Naive thymus-derived CD4-positive, alpha-beta T cell (primary cell): ENCODE data around the gene KLHL6. TPM values are rescaled to one million over a fixed set of nuclear protein-coding genes. Genes with fewer than 3 reads are reported as not detected.
"Not testable (repeated sequence)": the region's sequence is repeated elsewhere in the genome, so short reads cannot be mapped to it uniquely, and the experiment has no call there.

Experiments used
- ATAC-seq: fragments of 150-1000 bp; cut with Tn5 transposase; 2 replicates; pipeline ENCODE4 v1.10.0; 2021; ENCODE audit warnings: mild to moderate bottlenecking, moderate library complexity
- CTCF ChIA-PET: fragments of 350-600 bp; sonication (Branson Sonifier 250); formaldehyde crosslinking; loops from one replicate; lab custom pipeline; 2021; ENCODE audit warnings: antibody characterized with exemption; lab: Charles Lee
- POLR2A ChIA-PET: fragments of 350-600 bp; sonication (Branson Sonifier 250); formaldehyde crosslinking; loops from one replicate; lab custom pipeline; 2021; ENCODE audit warnings: antibody characterized with exemption, inconsistent platforms; lab: Charles Lee
- DNase-seq, 9 donors: peaks; one replicate each; pipeline versions ENCODE4 v3.0.0 to v3.0.0-alpha.2; 2020 to 2022; ENCODE audit warnings: mixed read lengths in 1 of 9
- H3K27ac ChIP-seq: one replicate; pipeline ENCODE4 v1.7.0; 2013; ENCODE audit warnings: mild to moderate bottlenecking, low read depth, low read length, moderate library complexity
- H3K27me3 ChIP-seq, 2 donors: one replicate each; pipeline ENCODE4 v1.7.0; 2013; ENCODE audit warnings: low read length in 2 of 2, mild to moderate bottlenecking in 2 of 2, moderate library complexity in 2 of 2; ENCODE audit not compliant: control insufficient read depth in 2 of 2, insufficient read depth in 2 of 2
- H3K36me3 ChIP-seq, 3 experiments: 1 replicate in 2 of 3; 2 replicates in 1 of 3; pipeline ENCODE4 v1.7.0; 2013; ENCODE audit warnings: low read length in 3 of 3, mild to moderate bottlenecking in 3 of 3, moderate library complexity in 1 of 3; ENCODE audit not compliant: insufficient read depth in 3 of 3, control insufficient read depth in 2 of 3
- H3K4me1 ChIP-seq, 2 donors: one replicate each; pipeline ENCODE4 v1.7.0; 2013; ENCODE audit warnings: low read length in 2 of 2, mild to moderate bottlenecking in 2 of 2, moderate library complexity in 1 of 2; ENCODE audit not compliant: control insufficient read depth in 2 of 2, insufficient read depth in 2 of 2
- H3K4me3 ChIP-seq: 2 replicates; pipeline ENCODE4 v1.7.0; 2013; ENCODE audit warnings: mild to moderate bottlenecking, low read length
- H3K9me3 ChIP-seq, 3 experiments: 1 replicate in 2 of 3; 2 replicates in 1 of 3; pipeline ENCODE4 v1.7.0; 2013; ENCODE audit warnings: low read length in 3 of 3; ENCODE audit not compliant: control insufficient read depth in 2 of 3
- H3K27ac Mint-ChIP-seq, 9 donors: one replicate each; pipeline ENCODE4 v1.8.0; 2020 to 2022; ENCODE audit warnings: mixed read lengths in 9 of 9, mild to moderate bottlenecking in 8 of 9, moderate library complexity in 5 of 9, inconsistent platforms in 2 of 9
- H3K27me3 Mint-ChIP-seq, 5 donors: one replicate each; pipeline ENCODE4 v1.8.0; 2021 to 2022; ENCODE audit warnings: mixed read lengths in 5 of 5, mild to moderate bottlenecking in 1 of 5
- H3K36me3 Mint-ChIP-seq, 5 donors: one replicate each; pipeline ENCODE4 v1.8.0; 2020 to 2022; ENCODE audit warnings: mixed read lengths in 5 of 5, mild to moderate bottlenecking in 3 of 5, inconsistent platforms in 1 of 5
- H3K4me1 Mint-ChIP-seq, 7 donors: one replicate each; pipeline ENCODE4 v1.8.0; 2020 to 2022; ENCODE audit warnings: mixed read lengths in 7 of 7, mild to moderate bottlenecking in 3 of 7, inconsistent platforms in 1 of 7
- H3K4me3 Mint-ChIP-seq, 10 donors: one replicate each; pipeline ENCODE4 v1.8.0; 2020 to 2022; ENCODE audit warnings: mild to moderate bottlenecking in 10 of 10, mixed read lengths in 10 of 10, moderate library complexity in 6 of 10, inconsistent platforms in 2 of 10
- H3K9me3 Mint-ChIP-seq, 11 donors: one replicate each; pipeline ENCODE4 v1.8.0; 2020 to 2022; ENCODE audit warnings: mixed read lengths in 11 of 11, mild to moderate bottlenecking in 4 of 11, inconsistent platforms in 1 of 11, moderate library complexity in 1 of 11
- intact Hi-C, 2 donors: fragments of 100-400 bp; cut with micrococcal nuclease; formaldehyde crosslinking; loops; one replicate each; pipeline ENCODE4 v1.15.1; 2023
- polyA plus RNA-seq, 2 donors: library from polyadenylated mRNA; unstranded; fragments of 300-500 nt; fragmentation: Illumina TruSeq; gene quantifications; one replicate each; pipeline ENCODE4 v1.2.3, GENCODE V29; 2021
- total RNA-seq, 6 experiments: library from RNA in 5 of 6; stranded (reverse) in 5 of 6; gene quantifications; 1 replicate in 5 of 6; 2 replicates in 1 of 6; pipeline ENCODE4 v1.2.3 and lab custom pipeline; 2021 to 2026

KLHL6 gene
- total and polyA plus RNA-seq, 7 experiments from 2014 or later: 25.8 to 72.9 (median 38.7) TPM

- Mint-ChIP-seq H3K4me1 (peaks cover 35 to 65% (median 57%) of the 10 kb centered on the region in 7 donors), H3K27me3 (no peaks in the 10 kb centered on the region), H3K36me3 (peaks cover 19 to 87% (median 55%) of the 10 kb centered on the region in 5 donors), H3K27ac (peak overlapping the region; percentile 48 to 88 (median 71)), H3K4me3 (peak overlapping the region in 2 of 10 donors; percentile 20 to 86), H3K9me3 (peaks cover 0 to 4% (median 0%) of the 10 kb centered on the region in 11 donors)
- Histone ChIP-seq H3K9me3 (no peaks in the 10 kb centered on the region), H3K4me3 (no peak overlapping the region), H3K27ac (no peak overlapping the region), H3K4me1 (peaks cover 0 to 5% of the 10 kb centered on the region in 2 donors), H3K27me3 (no peaks in the 10 kb centered on the region), H3K36me3 (peaks cover 0 to 72% (median 16%) of the 10 kb centered on the region in 3 experiments)
- CTCF ChIA-PET: interaction anchor here (0.5 to 1.4 kb wide), 5 partner anchors 14 to 239 kb away, joined by 3 to 5 read pairs (median 3); no protein-coding TSS in a partner anchor
- intact Hi-C loops: loop anchor here in 1 of 2 donors (1.0 kb wide), 3 partner anchors 9 to 28 kb away; partner anchors contain the start of gene KLHL6
- POLR2A ChIA-PET: interaction anchor here (1.4 kb wide), 1 partner anchor 11 kb away, joined by 3 read pairs; no protein-coding TSS in a partner anchor
- ATAC-seq (peak; percentile 45), DNase-seq (no peak)
These were observed 27.8 kb downstream of the KLHL6 start for GRCh38 chr3:183527428-183528379.

GRCh38 chr3:183526838-183527427 lies 28.6 kb downstream of the KLHL6 start:
- Histone ChIP-seq H3K4me1 (peaks cover 0 to 5% of the 10 kb centered on the region in 2 donors), H3K4me3 (no peak overlapping the region), H3K27me3 (no peaks in the 10 kb centered on the region), H3K27ac (no peak overlapping the region), H3K9me3 (no peaks in the 10 kb centered on the region), H3K36me3 (peaks cover 0 to 71% (median 16%) of the 10 kb centered on the region in 3 experiments)
- ChIA-PET CTCF (interaction anchor here (0.7 to 1.4 kb wide), 2 partner anchors 15 to 240 kb away, joined by 3 to 4 read pairs; no protein-coding TSS in a partner anchor), POLR2A (no interaction called here)
- ATAC-seq: no peak
- H3K9me3 Mint-ChIP-seq: peaks cover 0 to 4% (median 0%) of the 10 kb centered on the region in 11 donors
- H3K27ac Mint-ChIP-seq: peak overlapping the region; percentile 30 to 88 (median 68)
- peak overlapping the region in 1 of 10 donors; percentile 86 for H3K4me3 Mint-ChIP-seq
- H3K27me3 Mint-ChIP-seq: no peaks in the 10 kb centered on the region
- no peak for DNase-seq
- intact Hi-C loops: loop anchor here in 1 of 2 donors (1.0 kb wide), 3 partner anchors 9 to 28 kb away; partner anchors contain the start of gene KLHL6
- H3K4me1 Mint-ChIP-seq: peaks cover 28 to 62% (median 50%) of the 10 kb centered on the region in 7 donors
- H3K36me3 Mint-ChIP-seq: peaks cover 19 to 86% (median 53%) of the 10 kb centered on the region in 5 donors

- ATAC-seq (no peak), DNase-seq (no peak)
- Mint-ChIP-seq H3K4me3 (no peak overlapping the region), H3K9me3 (peaks cover 0 to 4% (median 0%) of the 10 kb centered on the region in 11 donors), H3K36me3 (peaks cover 13 to 78% (median 42%) of the 10 kb centered on the region in 5 donors), H3K27ac (peak overlapping the region in 5 of 9 donors; percentile 28 to 71 (median 56)), H3K27me3 (no peaks in the 10 kb centered on the region), H3K4me1 (peaks cover 31 to 64% (median 51%) of the 10 kb centered on the region in 7 donors)
- Histone ChIP-seq H3K9me3 (no peaks in the 10 kb centered on the region), H3K36me3 (peaks cover 0 to 66% (median 19%) of the 10 kb centered on the region in 3 experiments), H3K27ac (no peak overlapping the region), H3K4me3 (no peak overlapping the region), H3K4me1 (peaks cover 0 to 5% of the 10 kb centered on the region in 2 donors), H3K27me3 (no peaks in the 10 kb centered on the region)
- intact Hi-C loops: no loop called here
- ChIA-PET POLR2A (no interaction called here), CTCF (no interaction called here)
These were observed 31.0 kb downstream of the KLHL6 start for GRCh38 chr3:183524476-183524875.

GRCh38 chr3:183520741-183521556 lies 34.6 kb downstream of the KLHL6 start:
- H3K27ac Mint-ChIP-seq: peak overlapping the region in 5 of 9 donors; percentile 5 to 86 (median 16)
- H3K4me3 ChIP-seq, H3K4me3 Mint-ChIP-seq, CTCF ChIA-PET, H3K27me3 ChIP-seq, H3K9me3 Mint-ChIP-seq, intact Hi-C loops, H3K27me3 Mint-ChIP-seq, DNase-seq, POLR2A ChIA-PET, H3K27ac ChIP-seq, ATAC-seq, H3K9me3 ChIP-seq: not testable (repeated sequence)
- peaks cover 12 to 30% of the 10 kb centered on the region in 2 donors for H3K4me1 ChIP-seq
- peaks cover 0 to 42% (median 10%) of the 10 kb centered on the region in 3 experiments for H3K36me3 ChIP-seq
- peaks cover 10 to 57% (median 37%) of the 10 kb centered on the region in 5 donors for H3K36me3 Mint-ChIP-seq
- peaks cover 44 to 75% (median 59%) of the 10 kb centered on the region in 7 donors for H3K4me1 Mint-ChIP-seq

- Mint-ChIP-seq H3K4me1 (peaks cover 42 to 78% (median 61%) of the 10 kb centered on the region in 7 donors), H3K4me3 (peak overlapping the region in 1 of 10 donors; percentile 3), H3K36me3 (peaks cover 7 to 51% (median 37%) of the 10 kb centered on the region in 5 donors), H3K27ac (peak overlapping the region in 8 of 9 donors; percentile 7 to 86 (median 46))
- CTCF ChIA-PET, H3K27ac ChIP-seq, H3K4me3 ChIP-seq, DNase-seq, intact Hi-C loops, H3K9me3 Mint-ChIP-seq, H3K27me3 ChIP-seq, H3K27me3 Mint-ChIP-seq, H3K9me3 ChIP-seq, ATAC-seq, POLR2A ChIA-PET: not testable (repeated sequence)
- H3K36me3 ChIP-seq: peaks cover 0 to 37% (median 5%) of the 10 kb centered on the region in 3 experiments
- H3K4me1 ChIP-seq: peaks cover 19 to 37% of the 10 kb centered on the region in 2 donors
These were observed 35.2 kb downstream of the KLHL6 start for GRCh38 chr3:183520295-183520694.
